ENCODE data around the gene FBXO31.

- TF ChIP-seq POLR2A (IDR thresholded peaks at IDR 0.05), result no peak
- TF ChIP-seq, protein P1, sequence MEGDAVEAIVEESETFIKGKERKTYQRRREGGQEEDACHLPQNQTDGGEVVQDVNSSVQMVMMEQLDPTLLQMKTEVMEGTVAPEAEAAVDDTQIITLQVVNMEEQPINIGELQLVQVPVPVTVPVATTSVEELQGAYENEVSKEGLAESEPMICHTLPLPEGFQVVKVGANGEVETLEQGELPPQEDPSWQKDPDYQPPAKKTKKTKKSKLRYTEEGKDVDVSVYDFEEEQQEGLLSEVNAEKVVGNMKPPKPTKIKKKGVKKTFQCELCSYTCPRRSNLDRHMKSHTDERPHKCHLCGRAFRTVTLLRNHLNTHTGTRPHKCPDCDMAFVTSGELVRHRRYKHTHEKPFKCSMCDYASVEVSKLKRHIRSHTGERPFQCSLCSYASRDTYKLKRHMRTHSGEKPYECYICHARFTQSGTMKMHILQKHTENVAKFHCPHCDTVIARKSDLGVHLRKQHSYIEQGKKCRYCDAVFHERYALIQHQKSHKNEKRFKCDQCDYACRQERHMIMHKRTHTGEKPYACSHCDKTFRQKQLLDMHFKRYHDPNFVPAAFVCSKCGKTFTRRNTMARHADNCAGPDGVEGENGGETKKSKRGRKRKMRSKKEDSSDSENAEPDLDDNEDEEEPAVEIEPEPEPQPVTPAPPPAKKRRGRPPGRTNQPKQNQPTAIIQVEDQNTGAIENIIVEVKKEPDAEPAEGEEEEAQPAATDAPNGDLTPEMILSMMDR (IDR thresholded peaks at IDR 0.05), result no peak
These were observed 28.0 kb upstream of the FBXO31 start for GRCh38 chr16:87411375-87412271.
